ENCODE results near the gene AK9. TPM values are rescaled to one million over a fixed set of nuclear protein-coding genes. Genes with fewer than 3 reads are reported as not detected.

Gene AK9
- total RNA-seq, 1 experiment from 2014 or later: 1.7 TPM

DNA sequence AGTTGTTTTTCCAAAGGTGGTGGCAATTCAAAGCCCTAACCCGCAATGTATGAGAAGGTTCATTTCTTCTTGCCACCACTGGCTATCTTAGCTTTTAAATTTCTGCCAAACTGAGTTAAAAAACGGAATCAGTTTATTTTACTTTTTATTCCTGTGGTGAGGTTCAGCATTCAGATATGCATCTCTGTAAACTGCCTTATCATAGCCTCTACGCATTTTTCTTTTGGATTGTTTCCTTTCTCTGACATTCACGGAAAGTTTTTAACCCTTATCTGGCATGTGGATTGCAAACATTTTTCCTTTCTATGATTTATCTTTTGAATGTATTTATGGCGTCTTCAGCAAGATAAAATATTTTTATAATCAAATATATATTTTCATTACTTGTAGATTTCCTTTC is 37.7 kb downstream of the AK9 start:
- no peak overlapping the region for H3K4me3 ChIP-seq (ENCODE audit: low read length)
- CTCF ChIA-PET: no interaction called here
- DNase-seq (no peak), ATAC-seq (no peak)
- no peaks in the 10 kb centered on the region for H3K36me3 ChIP-seq (ENCODE audit: low read depth, low read length)
- H2AFZ ChIP-seq (ENCODE audit: low read length): no peak overlapping the region
- no peaks in the 10 kb centered on the region for H3K4me1 ChIP-seq (ENCODE audit: insufficient read depth, low read length)
- no peak overlapping the region for H3K4me2 ChIP-seq (ENCODE audit: low read length)
- intact Hi-C loops (cut with micrococcal nuclease): no loop called here
- no peaks in the 10 kb centered on the region for H4K20me1 ChIP-seq (ENCODE audit: low read length)
- TF ChIP-seq, protein P1, sequence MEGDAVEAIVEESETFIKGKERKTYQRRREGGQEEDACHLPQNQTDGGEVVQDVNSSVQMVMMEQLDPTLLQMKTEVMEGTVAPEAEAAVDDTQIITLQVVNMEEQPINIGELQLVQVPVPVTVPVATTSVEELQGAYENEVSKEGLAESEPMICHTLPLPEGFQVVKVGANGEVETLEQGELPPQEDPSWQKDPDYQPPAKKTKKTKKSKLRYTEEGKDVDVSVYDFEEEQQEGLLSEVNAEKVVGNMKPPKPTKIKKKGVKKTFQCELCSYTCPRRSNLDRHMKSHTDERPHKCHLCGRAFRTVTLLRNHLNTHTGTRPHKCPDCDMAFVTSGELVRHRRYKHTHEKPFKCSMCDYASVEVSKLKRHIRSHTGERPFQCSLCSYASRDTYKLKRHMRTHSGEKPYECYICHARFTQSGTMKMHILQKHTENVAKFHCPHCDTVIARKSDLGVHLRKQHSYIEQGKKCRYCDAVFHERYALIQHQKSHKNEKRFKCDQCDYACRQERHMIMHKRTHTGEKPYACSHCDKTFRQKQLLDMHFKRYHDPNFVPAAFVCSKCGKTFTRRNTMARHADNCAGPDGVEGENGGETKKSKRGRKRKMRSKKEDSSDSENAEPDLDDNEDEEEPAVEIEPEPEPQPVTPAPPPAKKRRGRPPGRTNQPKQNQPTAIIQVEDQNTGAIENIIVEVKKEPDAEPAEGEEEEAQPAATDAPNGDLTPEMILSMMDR (conservative IDR thresholded peaks at IDR 0.05; ENCODE audit: low read depth, low read length): no peak
- TF ChIP-seq EZH2phosphoT487 (IDR thresholded peaks at IDR 0.05; ENCODE audit: borderline replicate concordance, low read length) (no peak), EZH2 (IDR thresholded peaks at IDR 0.05; ENCODE audit: low read length, unreplicated experiment) (no peak)
- POLR2A ChIA-PET (ENCODE audit: unreplicated experiment): no interaction called here
- no peaks in the 10 kb centered on the region for H3F3A ChIP-seq (ENCODE audit: low read length, unreplicated experiment)
- no peak overlapping the region for H3K9ac ChIP-seq (ENCODE audit: low read length)
- H3K9me3 ChIP-seq (ENCODE audit: low read length): no peaks in the 10 kb centered on the region
- no peaks in the 10 kb centered on the region for H3K27me3 ChIP-seq (ENCODE audit: low read length)
- no peak overlapping the region for H3K27ac ChIP-seq (ENCODE audit: low read length)
- H3K79me2 ChIP-seq (ENCODE audit: low read length): no peaks in the 10 kb centered on the region
- no TSS peak for BruUV-seq (replicated peaks)
- H3K9me2 ChIP-seq (replicated peaks; ENCODE audit: low read length): no peaks in the 10 kb centered on the region

DNA sequence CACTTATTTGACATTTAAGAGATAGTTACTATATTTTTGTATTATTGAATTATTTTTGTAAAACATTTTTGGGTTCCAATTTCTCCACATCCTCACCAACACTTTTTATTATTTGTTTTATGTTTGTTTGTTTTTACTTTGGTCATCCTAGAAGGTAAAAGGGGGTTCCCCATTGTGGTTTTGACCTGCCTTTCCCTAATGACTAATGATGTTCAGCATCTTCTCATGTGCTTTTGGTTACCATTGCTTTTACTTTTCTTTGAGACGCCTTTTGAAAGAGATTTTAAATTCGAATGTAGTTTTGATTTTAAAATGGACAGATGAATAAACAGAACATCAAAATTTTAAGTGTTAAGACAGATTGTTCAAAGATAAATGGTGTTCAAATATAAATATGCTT is 46.9 kb downstream of the AK9 start:
- Histone ChIP-seq H3K9me2 (replicated peaks; ENCODE audit: low read length) (no peaks in the 10 kb centered on the region), H3K27me3 (ENCODE audit: low read length) (no peaks in the 10 kb centered on the region), H2AFZ (ENCODE audit: low read length) (no peak overlapping the region), H3K4me2 (ENCODE audit: low read length) (no peak overlapping the region), H3K9ac (ENCODE audit: low read length) (no peak overlapping the region), H3F3A (ENCODE audit: low read length, unreplicated experiment) (no peaks in the 10 kb centered on the region), H4K20me1 (ENCODE audit: low read length) (no peaks in the 10 kb centered on the region), H3K79me2 (ENCODE audit: low read length) (no peaks in the 10 kb centered on the region), H3K4me3 (ENCODE audit: low read length) (no peak overlapping the region), H3K36me3 (ENCODE audit: low read depth, low read length) (no peaks in the 10 kb centered on the region), H3K27ac (ENCODE audit: low read length) (no peak overlapping the region), H3K4me1 (ENCODE audit: insufficient read depth, low read length) (peaks cover 7% of the 10 kb centered on the region; the same call in 1 of the 2 replicates), H3K9me3 (ENCODE audit: low read length) (no peaks in the 10 kb centered on the region)
- POLR2A ChIA-PET (ENCODE audit: unreplicated experiment): no interaction called here
- intact Hi-C loops (cut with micrococcal nuclease): no loop called here
- no peak for ATAC-seq
- CTCF ChIA-PET: no interaction called here
- TF ChIP-seq, protein P1 (conservative IDR thresholded peaks at IDR 0.05; ENCODE audit: low read depth, low read length): no peak
- TF ChIP-seq EZH2 (IDR thresholded peaks at IDR 0.05; ENCODE audit: low read length, unreplicated experiment) (no peak), EZH2phosphoT487 (IDR thresholded peaks at IDR 0.05; ENCODE audit: borderline replicate concordance, low read length) (no peak)
- peak; percentile 19 for DNase-seq
- no TSS peak for BruUV-seq (replicated peaks)

DNA sequence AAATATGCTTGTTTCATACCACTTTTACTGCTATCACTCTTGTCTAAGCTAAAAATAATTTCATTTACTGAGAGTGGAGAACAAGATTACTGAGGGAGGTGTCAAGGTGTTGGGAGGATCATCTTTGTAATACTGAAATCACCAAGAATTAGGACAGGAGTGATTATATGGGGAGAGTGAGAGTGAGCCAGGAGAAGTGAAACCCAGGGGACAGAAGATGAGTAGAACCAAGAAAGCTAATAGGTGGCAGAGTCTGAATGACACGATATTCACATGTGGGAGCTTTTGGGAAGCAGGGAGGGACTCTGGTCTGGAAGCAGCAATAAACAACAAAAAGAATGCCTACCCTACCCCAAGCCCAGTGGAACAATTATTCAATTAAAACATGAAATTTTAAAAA is 58.6 kb downstream of the AK9 start:
- Histone ChIP-seq H3K9me3 (ENCODE audit: low read length) (no peaks in the 10 kb centered on the region), H3K4me2 (ENCODE audit: low read length) (no peak overlapping the region), H3K9ac (ENCODE audit: low read length) (no peak overlapping the region), H4K20me1 (ENCODE audit: low read length) (no peaks in the 10 kb centered on the region), H2AFZ (ENCODE audit: low read length) (no peak overlapping the region), H3K27me3 (ENCODE audit: low read length) (no peaks in the 10 kb centered on the region), H3K9me2 (replicated peaks; ENCODE audit: low read length) (no peaks in the 10 kb centered on the region), H3K4me3 (ENCODE audit: low read length) (no peak overlapping the region), H3K79me2 (ENCODE audit: low read length) (no peaks in the 10 kb centered on the region), H3K36me3 (ENCODE audit: low read depth, low read length) (no peaks in the 10 kb centered on the region), H3K27ac (ENCODE audit: low read length) (no peak overlapping the region), H3K4me1 (ENCODE audit: insufficient read depth, low read length) (no peaks in the 10 kb centered on the region), H3F3A (ENCODE audit: low read length, unreplicated experiment) (no peaks in the 10 kb centered on the region)
- ATAC-seq (no peak), DNase-seq (no peak)
- ChIA-PET POLR2A (ENCODE audit: unreplicated experiment) (no interaction called here), CTCF (no interaction called here)
- intact Hi-C loops (cut with micrococcal nuclease): no loop called here
- BruUV-seq (replicated peaks): no TSS peak
- no peak for TF ChIP-seq EZH2phosphoT487 (IDR thresholded peaks at IDR 0.05; ENCODE audit: borderline replicate concordance, low read length)
- no peak for TF ChIP-seq EZH2 (IDR thresholded peaks at IDR 0.05; ENCODE audit: low read length, unreplicated experiment)
- TF ChIP-seq, protein P1 (conservative IDR thresholded peaks at IDR 0.05; ENCODE audit: low read depth, low read length): no peak

Measured in PC-3 (cell line).